22Rv1 (cell line): ENCODE data around the gene TBC1D22A.

Experiments used
- ZFX ChIP-seq: fragments of 450-650 bp; IDR thresholded peaks from 2 replicates; pipeline ENCODE4 v1.6.1; 2017; ENCODE audit warnings: antibody characterized with exemption, borderline replicate concordance
- TF ChIP-seq, protein P1 (sequence below): fragments of 450-650 bp; IDR thresholded peaks from 2 replicates; pipeline ENCODE4 v1.5.1; 2017; ENCODE audit warnings: mild to moderate bottlenecking

GRCh38 chr22:46854125-46854870 is 91.8 kb downstream of the TBC1D22A start:
- TF ChIP-seq ZFX = no peak
- TF ChIP-seq, protein P1, sequence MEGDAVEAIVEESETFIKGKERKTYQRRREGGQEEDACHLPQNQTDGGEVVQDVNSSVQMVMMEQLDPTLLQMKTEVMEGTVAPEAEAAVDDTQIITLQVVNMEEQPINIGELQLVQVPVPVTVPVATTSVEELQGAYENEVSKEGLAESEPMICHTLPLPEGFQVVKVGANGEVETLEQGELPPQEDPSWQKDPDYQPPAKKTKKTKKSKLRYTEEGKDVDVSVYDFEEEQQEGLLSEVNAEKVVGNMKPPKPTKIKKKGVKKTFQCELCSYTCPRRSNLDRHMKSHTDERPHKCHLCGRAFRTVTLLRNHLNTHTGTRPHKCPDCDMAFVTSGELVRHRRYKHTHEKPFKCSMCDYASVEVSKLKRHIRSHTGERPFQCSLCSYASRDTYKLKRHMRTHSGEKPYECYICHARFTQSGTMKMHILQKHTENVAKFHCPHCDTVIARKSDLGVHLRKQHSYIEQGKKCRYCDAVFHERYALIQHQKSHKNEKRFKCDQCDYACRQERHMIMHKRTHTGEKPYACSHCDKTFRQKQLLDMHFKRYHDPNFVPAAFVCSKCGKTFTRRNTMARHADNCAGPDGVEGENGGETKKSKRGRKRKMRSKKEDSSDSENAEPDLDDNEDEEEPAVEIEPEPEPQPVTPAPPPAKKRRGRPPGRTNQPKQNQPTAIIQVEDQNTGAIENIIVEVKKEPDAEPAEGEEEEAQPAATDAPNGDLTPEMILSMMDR = no peak
